Coronary artery (tissue), 2 donors: Measurements from ENCODE around the gene SAMD8.

Experiments used
- DNase-seq: peaks from one replicate; pipeline ENCODE4 v3.0.0-alpha.2; 2017; ENCODE audit warnings: low spot score
- H3K27ac ChIP-seq, 2 donors: fragments of 200-600 bp; sonication (generic); one replicate each; pipeline ENCODE4 v1.5.1; 2016 to 2019
- H3K4me3 ChIP-seq: fragments of 200-600 bp; sonication (generic); 2 replicates; pipeline ENCODE4 v1.5.1; 2016; ENCODE audit warnings: mild to moderate bottlenecking, moderate library complexity
- TF ChIP-seq, protein P1 (sequence below): fragments of 200-600 bp; sonication (generic); IDR thresholded peaks from one replicate; pipeline ENCODE4 v1.5.1; 2019; ENCODE audit warnings: antibody characterized with exemption

The SAMD8 gene

GRCh38 chr10:75096749-75097148, 14.7 kb upstream of the SAMD8 start:
- no peak overlapping the region for H3K4me3 ChIP-seq
- no peak for DNase-seq
- H3K27ac ChIP-seq = no peak overlapping the region
- TF ChIP-seq, protein P1, sequence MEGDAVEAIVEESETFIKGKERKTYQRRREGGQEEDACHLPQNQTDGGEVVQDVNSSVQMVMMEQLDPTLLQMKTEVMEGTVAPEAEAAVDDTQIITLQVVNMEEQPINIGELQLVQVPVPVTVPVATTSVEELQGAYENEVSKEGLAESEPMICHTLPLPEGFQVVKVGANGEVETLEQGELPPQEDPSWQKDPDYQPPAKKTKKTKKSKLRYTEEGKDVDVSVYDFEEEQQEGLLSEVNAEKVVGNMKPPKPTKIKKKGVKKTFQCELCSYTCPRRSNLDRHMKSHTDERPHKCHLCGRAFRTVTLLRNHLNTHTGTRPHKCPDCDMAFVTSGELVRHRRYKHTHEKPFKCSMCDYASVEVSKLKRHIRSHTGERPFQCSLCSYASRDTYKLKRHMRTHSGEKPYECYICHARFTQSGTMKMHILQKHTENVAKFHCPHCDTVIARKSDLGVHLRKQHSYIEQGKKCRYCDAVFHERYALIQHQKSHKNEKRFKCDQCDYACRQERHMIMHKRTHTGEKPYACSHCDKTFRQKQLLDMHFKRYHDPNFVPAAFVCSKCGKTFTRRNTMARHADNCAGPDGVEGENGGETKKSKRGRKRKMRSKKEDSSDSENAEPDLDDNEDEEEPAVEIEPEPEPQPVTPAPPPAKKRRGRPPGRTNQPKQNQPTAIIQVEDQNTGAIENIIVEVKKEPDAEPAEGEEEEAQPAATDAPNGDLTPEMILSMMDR = no peak

DNA sequence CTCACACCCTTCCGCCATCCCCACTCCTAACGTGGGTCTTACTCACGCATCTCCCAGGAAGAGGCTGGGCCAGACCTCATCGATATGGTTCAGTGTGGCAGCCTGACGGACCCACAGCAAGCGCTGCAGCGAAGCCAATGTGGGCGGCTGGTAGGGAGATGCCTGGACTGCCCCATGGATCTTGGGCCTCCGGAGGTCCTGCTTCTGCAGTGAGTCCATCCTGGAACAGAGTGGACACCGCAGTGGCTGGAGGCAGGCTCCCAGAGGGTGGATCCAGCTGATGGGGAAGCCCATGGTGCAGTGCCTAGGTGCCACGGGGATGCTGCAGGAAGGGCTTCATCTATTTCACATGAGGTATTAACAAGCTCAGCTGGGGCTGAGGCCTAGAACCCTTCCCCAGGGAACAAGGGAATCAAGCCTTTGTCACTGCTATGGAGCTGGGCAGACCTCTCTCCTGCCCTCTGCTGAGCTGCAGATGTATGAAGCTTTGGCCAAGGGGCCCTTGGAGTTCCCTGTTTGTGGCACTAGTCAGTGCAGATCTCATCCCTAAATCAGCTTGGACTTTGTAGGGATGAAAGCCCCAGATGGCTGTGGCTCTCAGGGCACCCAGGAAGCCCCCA, 13.7 kb upstream of the SAMD8 start:
- Histone ChIP-seq H3K4me3 (no peak overlapping the region), H3K27ac (no peak overlapping the region)
- TF ChIP-seq, protein P1 = no peak
- DNase-seq = no peak

DNA sequence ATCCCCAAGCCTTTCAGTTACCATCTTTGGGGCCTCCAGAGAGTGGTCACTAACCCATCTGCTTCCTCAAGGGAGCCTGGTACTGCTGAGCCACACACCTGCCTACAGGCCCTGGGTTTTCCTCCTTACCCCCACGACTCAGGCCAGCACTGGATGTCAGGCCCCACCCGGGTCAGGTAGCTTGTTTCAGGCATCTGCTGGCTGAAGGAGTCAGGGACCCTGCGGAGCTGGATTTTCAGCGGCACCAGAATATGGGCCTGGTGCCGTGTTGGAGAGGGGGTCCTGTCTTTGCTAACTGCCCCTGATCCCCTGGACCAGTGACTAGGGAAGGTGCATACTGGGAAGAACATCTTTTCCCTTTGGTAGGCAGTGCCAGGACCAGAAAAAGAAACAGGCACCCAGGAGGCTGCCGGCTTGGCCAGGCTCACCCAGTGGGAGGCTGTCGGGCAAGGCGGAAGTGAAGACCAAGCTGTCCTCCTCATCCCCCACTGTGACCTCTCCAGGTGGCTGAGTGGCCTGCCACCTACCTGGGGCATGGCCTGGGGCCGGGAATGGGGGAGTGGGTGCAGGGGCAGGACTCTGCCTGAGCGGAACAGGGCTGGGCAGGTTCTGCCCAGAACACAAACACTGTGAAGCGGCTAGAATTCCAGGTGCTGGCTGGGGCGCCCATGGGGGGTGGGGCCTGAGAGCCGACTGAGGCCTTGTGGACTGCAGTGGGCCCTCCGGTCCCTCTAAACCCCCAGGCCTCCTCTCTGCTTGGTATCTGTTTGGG, 12.4 kb upstream of the SAMD8 start:
- TF ChIP-seq, protein P1 = no peak
- no peak overlapping the region for H3K4me3 ChIP-seq
- no peak overlapping the region for H3K27ac ChIP-seq
- DNase-seq = no peak

DNA sequence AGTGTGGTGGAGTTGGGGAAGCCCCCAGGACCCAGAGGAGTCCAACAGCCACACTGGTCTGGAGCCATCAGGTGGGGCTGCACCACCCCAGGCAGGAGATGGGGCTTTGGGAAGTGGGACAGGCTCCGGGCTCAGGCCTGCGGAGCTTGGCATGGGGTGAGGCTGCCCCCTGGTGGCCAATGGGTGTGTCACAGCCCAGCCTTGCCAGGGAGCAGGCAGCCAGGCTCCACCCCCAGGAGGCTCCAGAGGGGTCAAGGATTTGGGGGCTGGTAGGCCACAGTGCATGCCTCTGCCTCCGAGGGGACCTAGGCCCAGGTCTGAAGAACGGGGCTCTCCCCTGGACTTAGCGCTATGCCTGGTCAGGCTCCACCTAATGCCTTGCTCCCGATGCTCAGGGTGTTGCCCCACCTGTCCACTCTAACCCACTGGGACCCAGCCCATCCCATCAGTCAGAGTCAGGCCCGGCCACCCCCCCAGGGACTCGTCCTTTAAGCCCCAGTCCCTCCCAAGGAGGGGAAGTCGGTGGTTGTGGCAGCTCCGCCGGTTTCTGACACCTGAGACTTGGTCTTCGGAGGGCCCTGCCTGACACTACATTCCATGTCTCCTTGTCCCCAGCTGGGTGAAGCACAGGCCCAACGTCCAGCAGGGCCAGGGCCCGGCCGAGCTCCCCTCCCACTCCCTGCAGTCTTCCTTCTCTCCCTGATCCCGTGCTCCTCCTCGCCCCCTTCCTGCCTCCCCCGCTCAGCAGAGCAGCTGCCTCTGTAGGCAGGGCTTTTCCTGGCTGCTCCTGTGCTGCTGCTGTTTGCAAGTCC, 11.3 kb upstream of the SAMD8 start:
- TF ChIP-seq, protein P1 = peak; percentile 99
- Histone ChIP-seq H3K4me3 (no peak overlapping the region), H3K27ac (no peak overlapping the region)
- DNase-seq = no peak

- no peak overlapping the region for H3K4me3 ChIP-seq
- H3K27ac ChIP-seq = no peak overlapping the region
- DNase-seq = no peak
- TF ChIP-seq, protein P1 = no peak
Observed at GRCh38 chr10:75100764-75101291, 10.6 kb upstream of the SAMD8 start.

DNA sequence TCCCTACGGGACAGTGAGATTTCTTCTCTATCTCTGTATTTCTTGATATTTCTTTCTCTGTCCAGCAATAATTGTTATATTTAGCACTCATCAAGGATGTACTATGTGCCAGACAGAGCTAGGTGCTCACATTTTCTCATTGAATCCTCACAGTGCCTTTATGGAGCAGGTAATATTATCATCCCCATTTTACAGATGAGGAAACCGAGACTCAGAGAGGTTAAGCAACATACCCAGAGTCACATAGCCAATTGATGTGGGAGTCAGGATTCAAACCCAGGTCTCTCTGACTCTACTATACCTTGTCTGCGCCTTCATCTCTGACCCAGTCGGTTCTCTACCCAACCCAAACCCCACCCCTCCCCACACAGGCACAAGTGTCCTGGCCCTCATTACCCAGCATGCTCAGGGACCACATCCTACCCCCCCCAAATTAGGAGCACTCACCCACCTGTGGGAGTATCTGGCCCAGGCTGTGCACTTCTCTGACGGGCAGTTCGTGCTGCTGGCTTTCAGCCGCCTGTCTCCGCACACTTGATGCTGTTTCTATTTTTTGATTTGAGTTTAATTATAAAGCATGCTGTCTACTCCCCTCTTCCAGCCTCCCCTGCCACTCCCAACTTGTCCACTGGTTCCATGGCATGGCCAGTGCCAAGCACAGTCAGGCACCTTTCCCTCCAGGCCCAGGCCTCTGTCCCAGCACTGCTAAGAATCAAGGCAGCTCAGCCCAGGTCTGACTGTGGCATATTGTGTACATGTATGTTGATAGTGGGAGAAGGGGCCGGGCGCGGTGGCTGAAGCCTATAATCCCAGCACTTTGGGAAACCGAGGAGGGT, 9.8 kb upstream of the SAMD8 start:
- no peak overlapping the region for H3K4me3 ChIP-seq
- TF ChIP-seq, protein P1 = no peak
- H3K27ac ChIP-seq = no peak overlapping the region

More for the DNA sequence above, 9.8 kb upstream of the SAMD8 start:
- DNase-seq = no peak
